Astrocyte of the cerebellum (primary cell): ENCODE measurements around the gene PIK3C2A.
"Not testable (repeated sequence)": the region's sequence is repeated elsewhere in the genome, so short reads cannot be mapped to it uniquely, and the experiment has no call there.

Experiments used
- DNase-seq: peaks from one replicate; pipeline ENCODE4 v3.0.0-alpha.2; 2011; ENCODE audit warnings: low read depth
- H3K4me3 ChIP-seq: 2 replicates; pipeline ENCODE4 v1.5.1; 2011; ENCODE audit warnings: mild to moderate bottlenecking, low read depth, low read length, moderate library complexity
- in situ Hi-C: cut with HindIII; loops from 2 replicates; pipeline ENCODE4 v1.10.0; 2017; ENCODE audit warnings: low sequenced_read_pairs
- TF ChIP-seq, protein P1 (sequence below): IDR thresholded peaks from 2 replicates; pipeline ENCODE4 v1.5.1; 2012; ENCODE audit warnings: low read length, low read depth, moderate library complexity, mild to moderate bottlenecking; ENCODE audit errors: missing control alignments

Gene PIK3C2A

DNA sequence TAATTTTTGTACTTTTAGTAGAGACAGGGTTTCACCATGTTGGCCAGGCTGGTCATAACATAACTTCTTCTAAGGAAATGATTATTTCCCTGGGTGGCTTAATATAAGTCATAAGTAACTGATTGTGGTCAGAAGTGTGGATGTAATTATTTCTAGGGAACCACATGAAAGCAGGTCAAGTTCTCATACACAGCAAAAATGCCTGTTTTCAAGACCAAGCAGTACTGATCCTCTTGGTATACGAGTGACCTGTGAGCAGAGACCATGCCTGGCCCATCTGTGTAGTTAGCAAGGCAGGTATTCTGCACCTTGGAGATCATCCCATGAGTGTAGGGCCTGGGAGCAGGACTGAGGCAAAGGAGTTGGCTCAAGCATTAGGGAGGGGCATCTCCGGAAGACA, 36.3 kb upstream of the PIK3C2A start:
- DNase-seq, result no peak
- TF ChIP-seq, protein P1, sequence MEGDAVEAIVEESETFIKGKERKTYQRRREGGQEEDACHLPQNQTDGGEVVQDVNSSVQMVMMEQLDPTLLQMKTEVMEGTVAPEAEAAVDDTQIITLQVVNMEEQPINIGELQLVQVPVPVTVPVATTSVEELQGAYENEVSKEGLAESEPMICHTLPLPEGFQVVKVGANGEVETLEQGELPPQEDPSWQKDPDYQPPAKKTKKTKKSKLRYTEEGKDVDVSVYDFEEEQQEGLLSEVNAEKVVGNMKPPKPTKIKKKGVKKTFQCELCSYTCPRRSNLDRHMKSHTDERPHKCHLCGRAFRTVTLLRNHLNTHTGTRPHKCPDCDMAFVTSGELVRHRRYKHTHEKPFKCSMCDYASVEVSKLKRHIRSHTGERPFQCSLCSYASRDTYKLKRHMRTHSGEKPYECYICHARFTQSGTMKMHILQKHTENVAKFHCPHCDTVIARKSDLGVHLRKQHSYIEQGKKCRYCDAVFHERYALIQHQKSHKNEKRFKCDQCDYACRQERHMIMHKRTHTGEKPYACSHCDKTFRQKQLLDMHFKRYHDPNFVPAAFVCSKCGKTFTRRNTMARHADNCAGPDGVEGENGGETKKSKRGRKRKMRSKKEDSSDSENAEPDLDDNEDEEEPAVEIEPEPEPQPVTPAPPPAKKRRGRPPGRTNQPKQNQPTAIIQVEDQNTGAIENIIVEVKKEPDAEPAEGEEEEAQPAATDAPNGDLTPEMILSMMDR, result no peak
- in situ Hi-C loops, result no loop called here
- H3K4me3 ChIP-seq, result no peak overlapping the region

DNA sequence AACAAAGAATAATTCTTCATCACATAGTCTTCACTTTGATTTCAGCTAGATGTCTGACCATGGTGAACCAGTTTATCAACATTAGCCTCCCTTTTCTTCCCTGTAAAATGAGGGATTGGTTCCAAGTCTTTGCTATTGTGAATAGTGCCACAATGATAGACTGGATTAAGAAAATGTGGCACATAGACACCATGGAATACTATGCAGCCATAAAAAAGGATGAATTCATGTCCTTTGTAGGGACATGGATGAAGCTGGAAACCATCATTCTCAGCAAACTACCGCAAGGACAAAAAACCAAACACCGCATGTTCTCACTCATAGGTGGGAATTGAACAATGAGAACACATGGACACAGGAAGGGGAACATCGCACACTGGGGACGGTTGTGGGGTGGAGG, 35.2 kb upstream of the PIK3C2A start:
- DNase-seq, in situ Hi-C loops, H3K4me3 ChIP-seq: not testable (repeated sequence)

DNA sequence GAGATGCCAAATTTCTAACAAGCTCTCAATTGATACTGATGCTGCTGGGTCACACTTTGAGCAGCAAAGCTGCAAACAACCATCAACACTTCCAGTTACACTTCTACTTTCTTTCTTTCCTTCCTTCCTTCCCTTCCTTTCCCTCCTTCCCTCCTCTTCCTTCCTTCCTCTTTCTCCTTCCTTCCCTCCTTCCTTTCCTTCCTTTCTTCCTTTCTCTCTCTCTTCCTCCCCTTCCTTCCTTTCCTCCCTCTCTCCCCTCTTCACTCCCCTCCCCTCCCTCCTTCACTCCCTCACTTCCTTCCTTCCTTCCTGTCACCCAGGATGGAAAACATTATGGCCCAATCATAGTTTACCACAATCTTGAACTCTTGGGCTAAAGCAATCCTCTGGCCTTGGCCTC, 33.0 kb upstream of the PIK3C2A start:
- no peak overlapping the region for H3K4me3 ChIP-seq
- no peak for DNase-seq
- TF ChIP-seq, protein P1, result no peak
- in situ Hi-C loops, result no loop called here

DNA sequence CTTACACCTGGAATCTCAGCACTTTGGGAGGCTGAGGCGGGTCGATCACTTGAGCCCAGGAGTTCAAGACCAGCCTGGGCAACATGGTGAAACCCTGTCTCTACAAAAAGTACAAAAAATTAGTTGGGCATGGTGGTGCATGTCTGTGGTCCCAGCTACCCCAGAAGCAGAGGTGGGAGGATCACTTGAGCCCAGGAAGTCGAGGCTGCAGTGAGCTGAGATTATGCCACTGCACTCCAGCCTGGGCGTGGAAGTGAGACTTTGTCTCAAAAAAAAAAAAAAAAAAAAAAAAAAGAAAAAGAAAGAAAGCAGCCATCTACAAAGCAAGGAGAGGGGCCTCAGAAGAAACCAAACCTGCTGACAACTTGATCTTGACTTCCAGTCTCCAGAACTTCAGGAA, 32.1 kb upstream of the PIK3C2A start:
- DNase-seq, in situ Hi-C loops, H3K4me3 ChIP-seq: not testable (repeated sequence)

DNA sequence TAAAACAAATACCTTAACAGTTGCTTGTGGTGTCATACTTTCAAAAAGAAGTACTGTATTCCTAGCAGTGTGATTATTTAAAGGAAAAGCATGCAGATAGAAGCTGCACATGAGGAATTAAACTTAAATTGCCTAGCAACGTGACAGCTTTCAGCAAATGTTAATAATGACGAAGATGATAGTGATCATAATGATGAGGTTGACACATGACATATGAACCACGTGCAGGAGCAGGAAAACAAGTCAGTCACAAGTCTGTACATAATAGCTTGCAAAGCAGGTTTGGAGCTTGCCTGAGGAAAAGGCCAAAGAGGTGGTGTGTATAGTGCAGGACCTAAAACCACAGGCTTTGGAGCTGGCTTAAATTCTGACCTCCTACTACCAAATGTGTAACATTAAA, 30.6 kb upstream of the PIK3C2A start:
- TF ChIP-seq, protein P1, result no peak

DNA sequence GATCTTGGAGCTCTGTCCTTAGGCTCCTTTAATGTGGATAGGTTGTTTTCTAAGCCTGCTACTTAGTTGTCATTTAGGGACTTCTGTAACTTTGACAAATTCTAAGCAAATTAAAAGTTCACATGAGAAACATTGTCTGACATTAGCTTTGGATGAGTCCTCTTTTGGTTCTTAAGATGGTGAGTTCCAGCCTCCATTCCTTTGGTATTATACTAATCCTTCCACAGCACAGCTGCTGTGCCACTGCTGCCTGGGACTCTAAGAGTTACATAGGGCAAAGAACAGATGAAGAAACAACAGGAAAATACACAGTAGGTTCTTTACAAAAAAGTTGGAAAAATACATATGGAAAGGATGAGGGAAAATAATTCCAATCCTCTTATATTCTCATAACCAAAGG, 25.3 kb upstream of the PIK3C2A start:
- DNase-seq, result no peak
- TF ChIP-seq, protein P1, result no peak
- no peak overlapping the region for H3K4me3 ChIP-seq
- in situ Hi-C loops, result no loop called here

More for the DNA sequence above, 30.6 kb upstream of the PIK3C2A start:
- in situ Hi-C loops, result no loop called here
- no peak for DNase-seq
- no peak overlapping the region for H3K4me3 ChIP-seq

DNA sequence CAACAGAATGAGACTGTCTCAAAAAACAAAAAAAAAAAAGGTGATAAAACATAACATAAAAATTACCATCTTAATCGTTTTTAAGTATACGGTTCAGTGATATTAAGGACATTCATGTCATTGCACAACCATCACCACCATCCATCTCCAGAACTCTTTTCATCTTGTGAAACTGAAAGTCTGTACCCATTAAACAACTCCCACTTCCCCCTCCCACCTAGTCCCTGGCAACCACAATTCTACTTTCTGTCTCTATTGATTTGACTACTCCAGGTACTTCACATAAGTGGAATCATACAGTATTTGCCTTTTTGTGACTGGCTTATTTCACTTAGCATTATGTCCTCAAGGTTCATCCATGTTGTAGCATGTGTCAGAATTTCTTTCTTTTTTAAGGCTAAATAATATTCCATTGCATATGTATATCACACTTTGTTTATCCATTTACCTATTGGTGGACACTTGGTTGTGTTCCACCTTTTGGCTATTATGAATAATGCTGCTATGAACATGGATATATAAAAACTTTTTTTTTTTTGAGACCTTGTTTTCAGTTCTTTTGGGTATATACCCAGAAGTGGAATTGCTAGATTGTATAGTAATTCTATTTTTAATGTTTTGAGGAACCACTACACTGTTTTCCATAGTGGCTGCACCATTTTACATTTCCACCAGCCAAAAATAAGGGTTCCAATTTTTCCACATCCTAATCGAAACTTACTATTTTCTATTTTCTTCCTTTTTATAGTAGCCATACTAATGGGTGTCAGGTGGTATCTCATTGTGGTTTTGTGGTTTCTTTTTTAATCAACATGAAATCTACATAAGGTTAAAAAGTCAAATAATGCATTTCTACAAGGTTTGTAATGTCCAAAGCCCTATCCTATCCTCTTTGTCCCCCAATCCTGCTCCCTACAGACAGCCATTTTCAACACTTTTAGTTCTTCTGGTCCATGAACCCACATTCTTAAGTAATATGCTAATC, 23.4 kb upstream of the PIK3C2A start:
- no peak for DNase-seq
- in situ Hi-C loops, result no loop called here
- no peak overlapping the region for H3K4me3 ChIP-seq
- TF ChIP-seq, protein P1, result no peak
